NCI-H82 treated with DMSO at 0.1 percent for 48 hours (cell line): ENCODE data around the gene C11orf24.

Experiments
- DNase-seq: peaks from one replicate; lab custom pipeline; 2025; ENCODE audit not compliant: unreplicated experiment; lab: John Stamatoyannopoulos, UW

C11orf24 gene

DNA sequence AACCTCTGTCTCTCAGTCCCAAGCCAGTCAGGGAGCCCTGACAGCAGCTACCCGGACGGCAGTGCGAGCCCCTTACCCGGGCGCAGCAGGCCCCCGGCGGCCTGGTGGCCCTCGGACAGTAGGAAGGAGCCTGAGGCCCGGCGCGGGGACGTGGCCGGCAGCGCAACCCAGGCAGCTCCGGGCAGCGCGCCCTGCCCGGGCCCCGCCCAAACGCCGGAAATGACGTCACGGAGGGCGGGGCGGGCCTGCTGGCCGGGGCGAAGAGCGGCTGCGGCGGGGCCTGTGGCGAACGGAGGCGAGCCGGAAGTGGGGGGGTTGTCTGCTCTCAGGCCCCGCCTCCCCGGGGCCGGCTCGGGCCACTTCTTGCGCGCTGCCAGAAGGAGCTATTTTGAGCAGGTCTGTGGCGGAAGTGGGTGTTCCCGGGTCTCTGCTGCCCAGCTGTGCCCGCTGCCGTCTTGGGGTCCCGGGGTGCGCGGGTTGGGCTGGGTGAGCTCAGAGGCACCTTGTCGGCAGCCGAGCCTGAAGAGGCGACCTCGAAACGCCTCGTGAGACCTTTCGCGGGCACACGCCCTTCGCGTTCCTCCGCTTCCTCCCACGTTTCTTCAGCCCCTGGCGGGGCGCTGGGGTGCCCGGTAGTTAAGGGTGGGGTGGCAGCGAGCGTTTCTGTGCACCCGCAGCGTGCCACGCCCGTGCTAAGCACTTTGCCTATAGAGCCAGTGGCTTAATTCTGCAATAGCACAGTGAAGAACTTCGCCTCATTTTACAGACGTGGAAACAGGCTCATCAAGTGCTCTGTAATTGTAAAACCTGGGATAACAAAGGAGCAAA is at the start of gene C11orf24:
C11orf24 (minus strand) TSS at position 193 of the 828 bp plus-strand sequence. CDS start 8,206 bp downstream, outside the sequence.
- peak; percentile 79 for DNase-seq

DNA sequence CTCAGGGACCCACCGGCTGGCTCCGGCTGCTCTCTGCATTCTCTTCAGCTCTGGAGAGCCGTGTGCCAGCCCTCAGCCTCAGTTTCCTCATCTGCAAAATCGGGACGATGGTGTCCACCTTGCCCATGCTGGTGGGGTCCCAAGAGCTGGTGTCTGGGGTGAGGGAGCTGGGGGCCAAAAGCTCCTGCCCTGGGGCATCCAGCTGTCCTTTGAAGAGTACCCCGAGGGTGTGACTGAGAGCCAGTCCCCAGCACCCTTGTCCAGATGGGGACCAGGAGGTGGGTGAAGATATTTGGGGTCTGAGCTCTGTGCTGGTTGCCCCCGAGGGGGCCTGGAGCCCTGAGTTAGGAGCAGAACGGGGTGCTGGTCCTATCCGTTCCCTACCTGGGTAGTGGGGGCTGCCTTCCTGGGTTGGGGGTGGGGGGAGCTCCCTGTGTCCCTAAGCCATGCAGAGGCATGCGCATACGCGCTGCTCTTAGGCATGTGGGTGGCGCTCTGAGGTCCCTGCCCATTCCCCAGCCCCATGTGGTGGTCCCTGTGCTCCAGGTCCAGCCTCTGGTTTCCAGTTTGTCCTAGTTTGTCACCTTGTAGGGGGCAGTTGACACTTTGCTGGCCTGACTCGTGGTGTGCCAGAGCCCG is 45.5 kb upstream of the C11orf24 start:
- no peak for DNase-seq

DNA sequence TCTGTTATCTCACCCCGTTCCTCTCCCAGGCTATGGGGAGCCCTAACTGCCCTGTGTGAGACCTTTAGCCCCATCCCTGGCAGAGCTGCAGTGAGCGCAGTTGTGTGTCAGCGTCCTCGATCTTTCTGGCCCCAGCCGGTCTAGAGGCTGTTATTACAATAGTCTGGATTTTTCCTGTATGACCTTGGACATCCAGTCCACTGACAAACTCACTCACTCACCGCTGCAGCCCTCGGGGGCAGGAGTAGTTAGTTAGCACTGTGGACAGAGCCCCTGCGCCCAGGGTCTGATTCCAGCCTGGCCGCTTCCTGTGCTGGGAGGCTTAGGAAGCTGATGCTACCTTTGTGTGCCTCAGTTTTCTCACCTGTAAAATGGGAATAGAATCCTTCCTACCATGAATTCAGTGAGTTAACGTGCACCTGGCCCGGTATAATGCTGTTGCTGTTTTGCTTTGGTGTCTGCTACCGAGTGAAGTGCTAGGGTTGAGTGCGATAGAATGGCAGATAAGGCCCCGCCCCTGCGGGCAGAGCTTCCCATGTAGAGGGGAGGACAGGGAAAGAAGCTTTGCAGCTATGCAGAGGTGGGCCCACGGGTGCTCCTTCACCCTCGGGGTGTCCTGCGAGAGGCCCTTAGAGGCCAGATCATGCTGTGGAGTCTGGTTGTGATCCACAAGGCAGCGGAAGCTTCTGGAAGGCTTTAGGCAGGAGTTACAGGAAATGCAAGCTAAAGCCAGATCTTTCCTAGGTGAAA is 43.6 kb upstream of the C11orf24 start:
- DNase-seq = no peak

DNA sequence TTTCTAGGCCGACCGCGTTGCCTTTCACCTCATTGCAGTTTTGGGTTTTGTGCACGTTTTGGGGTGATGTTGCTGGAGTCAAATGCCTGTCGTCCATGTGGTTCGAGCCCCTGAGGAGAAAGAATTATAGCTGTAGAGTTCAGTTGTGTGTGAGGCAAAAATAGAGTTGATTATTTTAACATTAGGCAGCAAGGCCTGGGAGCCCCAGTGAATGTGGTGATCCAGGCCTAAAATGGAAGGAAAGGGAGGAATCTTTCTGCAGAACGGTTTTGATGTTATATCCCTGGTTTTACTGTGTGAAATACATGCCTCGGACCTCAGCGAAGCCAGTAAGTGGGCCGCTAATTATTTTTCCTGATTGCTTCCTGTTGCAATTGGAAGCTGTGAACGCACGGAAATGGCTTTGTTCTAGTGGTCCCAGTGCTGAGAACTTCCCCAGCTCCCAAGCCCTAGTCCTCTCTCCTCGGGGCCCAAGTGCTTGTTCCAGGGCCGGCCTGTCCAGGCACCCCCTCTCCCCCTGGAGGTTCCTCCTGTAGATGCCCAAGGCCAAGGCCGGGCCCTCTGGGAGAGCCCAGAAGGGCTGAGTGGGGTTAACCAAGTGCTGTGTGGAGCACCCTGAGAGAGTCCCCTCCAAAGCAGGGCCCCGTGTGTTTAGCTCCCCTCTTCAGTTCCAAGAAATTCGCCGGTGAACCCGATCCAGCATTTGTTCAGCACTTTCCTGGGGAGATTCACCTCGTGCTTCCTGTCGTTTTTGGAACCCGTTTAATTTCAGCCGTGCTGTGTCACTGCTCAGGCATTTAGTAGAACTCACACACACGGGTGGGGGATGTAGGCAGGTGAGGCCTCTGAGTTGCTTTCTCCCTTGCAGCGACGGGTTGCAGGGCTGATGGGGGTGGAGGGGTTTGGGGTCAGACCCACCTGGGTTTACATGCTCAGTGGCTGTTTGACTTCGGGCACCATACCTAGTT is 42.7 kb upstream of the C11orf24 start:
- no peak for DNase-seq

DNA sequence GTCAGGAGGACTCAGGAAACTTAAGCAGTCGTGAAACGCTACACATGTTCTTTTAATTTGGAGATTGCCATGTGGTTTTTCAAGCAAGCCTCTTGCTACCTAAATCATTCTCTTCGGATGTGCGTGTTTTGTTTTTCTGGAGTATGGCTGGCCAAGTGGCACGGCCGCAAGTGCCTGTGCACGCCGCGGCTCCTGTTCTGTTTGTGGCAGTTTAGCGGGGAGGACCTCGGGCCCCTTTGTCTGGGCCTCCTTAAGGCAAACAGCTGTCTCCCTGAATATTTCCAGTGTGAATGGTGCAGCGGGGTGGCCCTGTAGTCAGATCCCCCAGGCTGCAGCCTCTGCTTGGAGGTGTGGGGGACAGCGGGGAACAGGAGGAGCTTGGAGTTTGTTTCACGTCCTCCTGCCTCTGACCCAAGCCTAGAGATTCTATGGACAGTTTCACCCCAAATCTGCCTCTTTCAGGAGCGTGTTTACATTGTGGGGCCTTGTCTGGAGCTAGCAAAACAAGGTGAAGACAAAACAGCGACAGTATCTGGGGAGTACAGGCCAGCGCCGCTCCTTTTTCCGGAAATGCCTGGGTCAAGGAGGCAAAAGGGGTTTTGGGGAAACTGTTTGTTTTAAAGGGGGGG is 41.9 kb upstream of the C11orf24 start:
- no peak for DNase-seq

DNA sequence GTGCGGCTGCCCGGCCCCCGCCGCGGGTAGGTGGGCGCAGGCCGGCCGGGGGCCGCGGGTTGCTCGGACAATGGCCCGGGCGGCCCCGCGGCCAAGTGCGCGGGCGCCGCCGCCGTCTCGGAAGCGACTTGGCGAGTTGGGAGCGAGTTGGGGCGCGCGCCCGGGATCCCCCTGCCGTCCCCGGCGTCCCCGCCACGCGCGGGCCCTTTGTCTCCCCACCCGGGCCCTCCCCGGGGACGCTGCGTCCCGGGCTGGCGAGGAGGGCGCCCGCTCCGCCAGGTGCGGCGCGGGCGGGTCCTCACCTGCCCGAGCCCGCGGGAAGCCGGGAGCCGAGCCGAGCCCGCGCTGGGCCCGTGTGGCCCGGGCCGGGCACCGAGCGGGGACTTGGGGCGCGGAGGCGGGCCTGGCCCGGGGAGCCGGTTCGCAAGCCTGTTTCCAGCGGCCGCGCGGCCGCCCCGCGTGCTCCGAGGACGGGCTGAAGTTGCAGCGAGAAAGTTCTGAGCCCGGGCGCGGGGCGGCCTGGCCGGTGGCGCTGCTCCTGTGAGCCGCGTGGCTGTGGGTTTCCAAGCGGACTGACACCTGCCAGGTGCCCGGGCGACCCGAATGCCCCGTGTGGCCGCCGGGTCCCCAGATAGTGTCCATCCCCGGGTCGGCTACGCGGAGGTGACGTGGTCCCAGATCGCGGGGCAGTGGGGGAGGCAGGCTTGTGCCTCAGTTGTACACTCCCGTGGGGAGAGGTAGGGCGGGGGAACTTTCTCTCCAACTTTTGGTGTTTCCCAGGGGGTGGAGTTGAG is 41.2 kb upstream of the C11orf24 start:
- no peak for DNase-seq

DNA sequence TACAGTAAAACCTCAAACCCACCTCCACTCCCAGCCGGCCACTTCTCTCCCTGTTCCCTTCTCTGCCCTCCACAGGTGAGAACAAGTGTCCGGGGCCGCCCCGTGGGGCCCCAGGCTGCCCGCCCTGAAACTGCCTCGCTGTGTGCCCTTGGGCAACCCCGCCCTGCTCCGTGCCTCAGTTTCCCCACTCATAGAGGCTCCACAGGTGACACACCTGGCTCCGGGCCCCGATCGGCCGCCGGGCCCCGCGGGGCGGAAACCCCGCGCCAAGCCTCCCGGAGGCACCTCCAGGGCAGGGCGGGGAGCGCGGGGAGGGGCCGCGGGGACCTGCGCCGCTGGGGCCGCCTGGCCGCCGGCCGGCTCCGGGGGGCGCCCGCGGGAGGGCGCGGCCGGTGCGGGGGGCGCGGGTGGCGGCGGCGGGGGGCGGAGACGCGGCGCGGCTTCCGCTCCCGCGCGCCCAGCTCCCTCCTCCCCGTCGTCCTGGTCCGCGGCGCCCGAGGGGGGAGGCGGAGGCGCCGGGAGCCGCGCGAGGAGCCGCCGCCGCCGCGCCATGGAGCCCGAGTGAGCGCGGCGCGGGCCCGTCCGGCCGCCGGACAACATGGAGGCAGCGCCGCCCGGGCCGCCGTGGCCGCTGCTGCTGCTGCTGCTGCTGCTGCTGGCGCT is 40.5 kb upstream of the C11orf24 start, which contains the start of gene LRP5:
LRP5 (plus strand) TSS at position 475 of the 663 bp plus-strand sequence; CDS start at position 599, 124 bp downstream.
- no peak for DNase-seq

DNA sequence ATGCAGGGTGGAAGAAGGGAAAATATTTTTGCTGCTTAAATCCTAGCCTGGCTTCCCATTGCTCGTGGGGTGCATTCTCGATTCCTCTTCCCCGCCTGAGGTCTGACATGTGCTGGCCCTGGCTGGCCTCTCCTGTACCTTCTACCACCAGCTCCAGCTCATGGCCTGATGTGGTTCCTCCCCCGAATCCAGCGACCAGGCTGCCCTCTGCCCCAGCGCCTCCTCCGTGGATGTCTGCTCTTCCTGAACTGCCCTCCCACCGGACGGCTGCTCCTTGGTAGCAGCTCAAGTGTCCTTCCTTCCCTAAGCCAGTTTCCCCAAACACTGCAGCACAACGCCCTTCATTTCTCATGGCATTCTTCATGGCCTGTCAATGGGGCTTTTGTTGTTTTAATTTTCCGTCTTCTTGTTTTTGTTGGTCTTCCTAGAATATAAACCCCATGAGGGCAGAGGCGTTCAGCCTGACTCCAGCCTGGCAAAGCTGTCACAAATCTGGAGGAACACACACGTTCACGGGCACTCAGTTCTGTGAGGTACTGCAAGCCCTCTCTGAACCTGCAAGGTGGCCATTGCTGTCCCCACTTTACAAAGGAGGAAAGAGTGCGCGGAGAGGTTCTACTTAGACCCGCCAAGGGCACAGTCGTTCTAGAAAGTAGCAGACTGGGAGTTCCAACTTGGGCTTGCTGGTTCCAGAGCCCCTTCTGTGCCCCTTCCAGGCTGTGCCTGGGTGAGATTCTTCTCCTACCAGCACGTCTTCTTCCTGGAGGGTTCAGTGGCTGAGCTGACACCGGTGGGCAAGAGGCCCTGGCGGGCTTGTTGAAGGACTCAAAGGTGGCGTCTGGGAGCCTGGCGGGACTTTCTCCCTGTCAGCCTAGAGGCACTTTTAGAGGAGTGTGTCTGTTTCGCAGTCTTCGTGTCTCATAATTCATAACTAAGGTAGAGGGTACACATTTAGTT is 39.7 kb upstream of the C11orf24 start:
- no peak for DNase-seq

DNA sequence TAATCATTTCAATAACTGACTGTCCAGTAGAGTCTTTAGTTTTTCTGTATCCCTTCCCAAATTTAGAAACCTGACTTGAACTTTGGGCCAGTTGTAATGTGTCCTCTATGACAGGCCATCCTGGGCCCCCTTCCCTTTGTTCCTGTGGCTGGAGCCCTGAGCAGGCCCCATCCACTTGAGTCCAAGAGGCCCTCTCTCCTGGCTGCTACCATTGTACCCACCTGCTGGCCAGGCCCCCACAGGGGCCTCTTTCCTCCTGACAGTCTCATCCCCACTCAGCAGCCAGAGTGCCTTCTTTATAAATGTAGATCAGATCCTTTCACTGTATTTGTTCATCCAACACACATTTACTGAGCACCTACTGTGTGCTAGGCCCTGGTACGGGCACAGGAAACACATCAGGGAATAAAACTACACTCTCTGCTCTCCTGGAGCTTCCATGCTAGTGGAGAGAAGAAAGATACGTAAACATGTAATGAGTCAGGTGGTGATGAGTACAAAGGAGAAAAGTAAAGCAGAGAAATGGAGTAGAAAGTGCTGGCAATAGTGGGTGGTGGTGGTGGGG is 37.9 kb upstream of the C11orf24 start:
- DNase-seq = no peak

DNA sequence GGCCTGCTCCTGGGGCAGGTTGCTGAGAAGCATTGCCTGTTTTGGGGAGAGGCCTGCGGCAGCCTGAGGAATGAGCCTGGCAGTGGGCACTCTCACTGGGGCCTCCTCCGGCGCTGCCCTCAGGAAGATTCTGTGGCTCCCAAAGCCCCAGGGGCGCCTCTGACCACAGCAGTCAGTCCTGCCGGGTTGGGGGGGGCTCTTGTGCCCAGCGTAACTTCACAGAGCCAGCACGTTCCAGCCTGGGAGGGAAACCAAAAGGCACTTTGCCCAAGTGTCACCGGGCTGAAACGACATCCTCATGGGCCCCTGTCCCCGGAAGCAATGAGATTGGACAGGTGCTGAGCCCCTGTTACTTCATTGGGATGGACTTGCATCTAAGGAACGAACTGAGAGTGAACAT is 36.3 kb upstream of the C11orf24 start:
- DNase-seq = no peak

DNA sequence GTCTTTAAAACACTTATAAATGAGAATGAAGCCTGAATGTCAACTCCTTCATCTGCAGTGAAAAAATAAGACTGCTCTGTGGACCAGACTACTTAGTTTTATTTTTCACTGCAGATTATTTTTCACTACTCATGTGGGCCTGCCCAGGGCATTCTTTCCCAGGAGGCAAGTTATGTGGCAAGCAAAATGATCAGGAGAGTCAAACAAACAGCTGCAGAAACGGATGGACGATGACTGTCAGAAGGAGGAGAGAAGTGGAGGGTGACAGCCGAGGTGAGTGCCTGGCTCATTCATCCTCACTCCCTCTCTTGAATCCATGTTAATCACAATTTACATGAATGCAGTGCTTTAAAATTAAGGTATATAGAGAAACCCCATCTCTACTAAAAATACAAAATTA is 34.9 kb upstream of the C11orf24 start:
- no peak for DNase-seq

DNA sequence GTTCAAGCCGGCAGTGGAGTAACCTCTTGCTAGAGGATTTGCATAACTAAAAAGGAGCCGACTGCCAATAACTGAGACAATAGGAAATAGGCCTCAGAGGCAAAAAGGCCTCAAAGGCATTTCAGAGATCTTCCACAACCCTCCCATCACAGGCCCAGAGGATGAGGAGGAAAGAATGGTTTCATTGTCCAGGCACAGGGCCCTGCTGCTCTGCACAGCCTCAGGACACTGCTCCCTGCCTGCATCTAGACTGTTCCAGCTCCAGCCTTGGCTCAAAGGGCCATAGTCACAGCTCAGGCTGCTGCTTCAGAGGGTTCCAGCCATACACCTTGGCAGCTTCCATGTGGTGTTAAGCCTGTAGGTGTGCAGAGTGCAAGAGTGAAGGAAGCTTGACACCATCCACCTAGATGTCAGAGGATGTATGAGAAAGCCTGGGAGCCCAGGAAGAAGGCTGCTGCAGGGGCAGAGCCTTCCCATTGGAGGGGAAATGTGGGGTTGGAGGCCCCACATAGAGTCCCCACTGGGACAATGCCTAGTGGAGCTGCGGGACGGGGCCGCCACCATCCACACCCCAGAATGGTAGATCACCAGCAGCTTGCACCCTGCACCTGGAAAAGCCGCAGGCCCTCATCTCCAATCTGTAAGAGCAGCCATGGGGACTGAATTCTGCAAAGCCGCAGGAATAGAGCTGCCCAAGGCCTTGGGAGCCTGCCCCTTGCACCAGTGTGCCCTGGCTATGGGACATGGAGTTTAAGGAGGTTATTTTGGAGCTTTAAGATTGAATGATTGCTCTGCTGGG is 32.4 kb upstream of the C11orf24 start:
- DNase-seq = no peak

DNA sequence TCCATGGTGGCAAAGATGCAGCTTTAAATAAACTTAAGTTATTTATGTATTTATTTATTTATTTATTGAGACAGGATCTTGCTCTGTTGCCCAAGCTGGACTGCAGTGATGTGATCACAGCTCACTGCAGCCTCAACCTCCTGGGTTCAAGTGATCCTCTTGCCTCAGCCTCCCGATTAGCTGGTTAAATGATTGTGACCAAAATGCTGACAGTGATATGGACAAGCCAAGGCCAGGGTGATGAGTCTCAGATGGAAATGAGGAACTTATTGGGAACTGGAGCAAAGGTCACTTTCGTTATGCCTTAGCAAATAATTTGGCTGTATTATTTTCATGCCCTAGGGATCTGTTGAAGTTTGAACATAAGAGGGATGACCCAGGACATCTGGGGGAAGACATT is 31.3 kb upstream of the C11orf24 start:
- no peak for DNase-seq

DNA sequence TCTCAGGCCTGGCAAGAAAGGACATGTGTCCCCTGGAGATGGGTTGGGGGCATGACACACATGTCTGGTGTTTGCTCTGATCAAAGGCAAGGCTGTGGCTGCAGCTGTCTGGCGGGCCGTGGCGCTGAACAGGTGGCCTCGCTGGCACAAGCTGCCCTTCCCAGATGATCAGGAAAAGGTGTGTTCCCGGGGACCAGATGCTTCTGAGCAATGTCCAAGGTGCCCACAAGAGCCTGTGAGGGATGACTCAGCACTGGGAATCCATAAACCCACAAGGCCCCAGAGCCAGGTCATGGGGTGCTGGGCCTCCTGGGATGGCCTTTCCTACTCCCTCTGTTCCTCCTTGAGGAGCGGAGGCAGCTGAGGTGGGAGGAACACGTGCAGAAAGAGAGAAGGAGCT is 30.9 kb upstream of the C11orf24 start:
- no peak for DNase-seq

DNA sequence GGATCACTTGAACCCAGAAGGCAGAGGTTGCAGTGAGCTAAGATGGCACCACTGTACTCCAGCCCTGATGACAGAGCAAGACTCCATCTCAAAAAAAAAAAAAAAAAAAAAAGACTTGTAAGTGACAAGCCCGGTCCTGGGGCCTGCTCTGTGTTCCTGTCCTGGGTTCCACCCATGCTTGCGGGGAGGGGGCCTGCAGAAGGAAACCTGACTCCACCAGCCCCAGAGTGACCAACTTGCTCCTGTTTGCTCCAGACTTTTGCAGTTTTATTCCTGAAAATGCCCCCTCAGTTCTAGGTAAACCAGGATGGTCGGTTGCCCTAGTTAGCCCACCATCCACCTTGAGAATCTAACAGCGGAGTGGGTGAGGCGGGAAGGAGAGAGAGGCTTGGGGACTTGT is 30.5 kb upstream of the C11orf24 start:
- DNase-seq = no peak

DNA sequence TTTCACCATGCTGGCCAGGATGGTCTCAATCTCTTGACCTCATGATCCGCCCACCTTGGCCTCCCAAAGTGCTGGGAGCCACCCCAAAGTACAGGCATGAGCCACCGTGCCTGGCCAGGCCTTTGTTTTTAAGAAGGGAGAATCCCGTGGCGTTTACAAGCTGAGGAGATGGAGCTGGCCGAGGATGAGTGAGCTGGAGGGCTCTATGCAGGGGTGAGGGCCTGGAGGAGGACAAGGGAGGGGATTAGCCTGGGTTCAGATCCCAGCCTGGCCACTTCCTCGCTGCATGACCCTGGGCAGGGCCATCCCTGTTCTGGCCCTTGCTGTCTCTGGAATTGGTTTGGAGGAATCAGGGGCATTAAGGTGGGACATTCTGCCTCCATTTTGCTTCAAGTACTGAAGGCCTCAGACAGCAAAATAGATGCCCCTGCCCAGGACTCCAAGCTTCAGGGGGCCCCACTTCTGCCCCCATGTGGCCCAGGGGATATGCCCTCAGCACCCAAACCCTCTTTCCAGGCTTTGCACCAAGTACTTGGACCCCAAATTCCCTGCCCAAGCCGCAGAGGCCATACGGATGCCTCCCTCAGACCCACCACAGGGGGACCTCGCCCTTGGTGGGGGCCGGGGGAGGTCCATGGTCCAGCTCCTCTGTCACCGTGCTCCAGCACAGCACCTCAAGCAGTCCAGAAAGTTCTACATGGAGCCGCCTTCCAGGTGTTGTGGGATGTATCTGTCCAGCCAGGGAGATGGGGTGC is 28.5 kb upstream of the C11orf24 start:
- DNase-seq = no peak
